K562 treated with DMSO at 1 percent for 4 hours (cell line): ENCODE results near the gene NRIP1. TPM values are rescaled to one million over a fixed set of nuclear protein-coding genes. Genes with fewer than 3 reads are reported as not detected.

Experiments
- total RNA-seq: library from RNA; unstranded; fragments of 300-600 nt; gene quantifications from 2 replicates; pipeline ENCODE4 v1.2.3, GENCODE V29; 2022; ENCODE audit not compliant: insufficient read depth

The NRIP1 gene, protein sequence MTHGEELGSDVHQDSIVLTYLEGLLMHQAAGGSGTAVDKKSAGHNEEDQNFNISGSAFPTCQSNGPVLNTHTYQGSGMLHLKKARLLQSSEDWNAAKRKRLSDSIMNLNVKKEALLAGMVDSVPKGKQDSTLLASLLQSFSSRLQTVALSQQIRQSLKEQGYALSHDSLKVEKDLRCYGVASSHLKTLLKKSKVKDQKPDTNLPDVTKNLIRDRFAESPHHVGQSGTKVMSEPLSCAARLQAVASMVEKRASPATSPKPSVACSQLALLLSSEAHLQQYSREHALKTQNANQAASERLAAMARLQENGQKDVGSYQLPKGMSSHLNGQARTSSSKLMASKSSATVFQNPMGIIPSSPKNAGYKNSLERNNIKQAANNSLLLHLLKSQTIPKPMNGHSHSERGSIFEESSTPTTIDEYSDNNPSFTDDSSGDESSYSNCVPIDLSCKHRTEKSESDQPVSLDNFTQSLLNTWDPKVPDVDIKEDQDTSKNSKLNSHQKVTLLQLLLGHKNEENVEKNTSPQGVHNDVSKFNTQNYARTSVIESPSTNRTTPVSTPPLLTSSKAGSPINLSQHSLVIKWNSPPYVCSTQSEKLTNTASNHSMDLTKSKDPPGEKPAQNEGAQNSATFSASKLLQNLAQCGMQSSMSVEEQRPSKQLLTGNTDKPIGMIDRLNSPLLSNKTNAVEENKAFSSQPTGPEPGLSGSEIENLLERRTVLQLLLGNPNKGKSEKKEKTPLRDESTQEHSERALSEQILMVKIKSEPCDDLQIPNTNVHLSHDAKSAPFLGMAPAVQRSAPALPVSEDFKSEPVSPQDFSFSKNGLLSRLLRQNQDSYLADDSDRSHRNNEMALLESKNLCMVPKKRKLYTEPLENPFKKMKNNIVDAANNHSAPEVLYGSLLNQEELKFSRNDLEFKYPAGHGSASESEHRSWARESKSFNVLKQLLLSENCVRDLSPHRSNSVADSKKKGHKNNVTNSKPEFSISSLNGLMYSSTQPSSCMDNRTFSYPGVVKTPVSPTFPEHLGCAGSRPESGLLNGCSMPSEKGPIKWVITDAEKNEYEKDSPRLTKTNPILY (N-terminal part only)
- total RNA-seq = 7.2 and 11.2 TPM in 2 replicates

GRCh38 chr21:15064576-15065391 is at the start of gene NRIP1:
NRIP1 (minus strand) TSS chr21:15065000; CDS start chr21:14968192, 96,808 bp downstream.

